Fibroblast of peridontal ligament (primary cell): ENCODE data around the gene LSS.
A peak's percentile ranks its signal among the peaks of the same experiment; 100 is the strongest.
"Not testable (repeated sequence)": the region's sequence is repeated elsewhere in the genome, so short reads cannot be mapped to it uniquely, and the experiment has no call there.

Experiments
- DNase-seq: peaks from one replicate; pipeline ENCODE4 v3.0.0-alpha.2; 2010; ENCODE audit errors: extremely low read depth

LSS gene

DNA sequence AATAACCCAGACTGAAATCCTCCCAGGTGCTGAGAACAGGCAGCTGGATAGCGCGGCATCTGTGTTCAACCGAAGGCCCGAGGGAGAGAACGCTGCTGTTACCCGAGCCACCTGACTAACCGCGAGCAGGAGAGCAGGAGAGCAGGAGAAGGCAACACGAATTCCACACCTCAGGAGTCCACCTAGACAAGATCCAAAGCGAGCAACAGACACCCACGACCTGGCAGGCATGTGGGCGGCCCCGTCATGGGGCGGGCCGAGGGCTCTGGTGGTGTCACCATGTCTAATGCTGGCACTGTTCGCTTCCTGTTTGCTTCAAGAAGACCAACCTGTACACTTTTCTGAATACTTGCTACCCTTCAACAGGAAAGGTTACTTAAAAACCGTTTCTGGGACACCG, 23.4 kb downstream of the LSS start:
- DNase-seq, result no peak

DNA sequence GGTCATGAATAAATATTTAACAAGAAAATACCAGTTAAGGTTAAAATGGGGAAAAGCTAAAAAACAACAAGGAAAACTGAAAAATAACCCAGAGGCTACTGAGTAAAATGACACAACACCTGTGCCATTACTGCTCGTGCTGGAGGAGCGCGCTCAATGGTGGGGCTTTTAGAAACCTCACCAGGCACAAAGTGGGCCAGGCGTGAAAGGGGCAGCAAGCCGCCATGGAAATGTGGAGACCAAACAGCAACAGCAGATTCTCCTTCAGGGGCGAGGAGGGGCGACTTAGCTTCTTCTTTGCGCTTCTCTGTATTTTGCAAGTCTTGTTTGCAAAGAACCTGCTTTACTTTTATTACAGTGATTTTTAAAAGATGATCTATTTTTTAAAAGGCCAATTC, 25.4 kb downstream of the LSS start:
- no peak for DNase-seq

DNA sequence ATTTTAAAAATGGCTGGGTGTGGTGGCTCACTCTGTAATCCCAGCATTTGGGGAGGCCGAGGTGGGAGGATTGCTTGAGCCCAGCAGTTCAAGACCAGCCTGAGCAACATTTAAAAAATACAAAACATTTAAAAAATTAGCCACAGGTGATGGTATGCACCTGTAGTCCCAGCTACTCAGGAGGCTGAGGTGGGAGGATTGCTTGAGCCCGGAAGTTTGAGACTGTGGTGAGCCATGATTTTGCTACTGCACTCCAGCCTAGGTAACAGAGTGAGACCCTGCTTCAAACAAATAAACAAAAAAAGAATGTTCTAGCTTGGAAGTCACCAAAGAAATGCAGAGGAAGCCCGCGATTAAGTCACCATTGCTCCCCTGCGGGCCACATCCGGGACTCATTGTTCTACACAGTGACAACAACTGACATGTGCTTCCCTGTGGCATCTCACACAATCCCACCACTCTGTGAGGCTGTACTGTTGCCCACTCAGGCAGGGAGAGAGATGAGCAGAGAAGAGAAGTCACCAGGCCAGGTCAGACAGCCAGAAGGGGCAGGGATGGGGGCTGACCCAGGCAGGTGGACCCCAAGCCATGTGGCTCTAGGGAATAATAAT, 25.9 kb downstream of the LSS start:
- no peak for DNase-seq

- not testable (repeated sequence) for DNase-seq
Measured at GRCh38 chr21:46200877-46201803, 27.4 kb downstream of the LSS start.

DNA sequence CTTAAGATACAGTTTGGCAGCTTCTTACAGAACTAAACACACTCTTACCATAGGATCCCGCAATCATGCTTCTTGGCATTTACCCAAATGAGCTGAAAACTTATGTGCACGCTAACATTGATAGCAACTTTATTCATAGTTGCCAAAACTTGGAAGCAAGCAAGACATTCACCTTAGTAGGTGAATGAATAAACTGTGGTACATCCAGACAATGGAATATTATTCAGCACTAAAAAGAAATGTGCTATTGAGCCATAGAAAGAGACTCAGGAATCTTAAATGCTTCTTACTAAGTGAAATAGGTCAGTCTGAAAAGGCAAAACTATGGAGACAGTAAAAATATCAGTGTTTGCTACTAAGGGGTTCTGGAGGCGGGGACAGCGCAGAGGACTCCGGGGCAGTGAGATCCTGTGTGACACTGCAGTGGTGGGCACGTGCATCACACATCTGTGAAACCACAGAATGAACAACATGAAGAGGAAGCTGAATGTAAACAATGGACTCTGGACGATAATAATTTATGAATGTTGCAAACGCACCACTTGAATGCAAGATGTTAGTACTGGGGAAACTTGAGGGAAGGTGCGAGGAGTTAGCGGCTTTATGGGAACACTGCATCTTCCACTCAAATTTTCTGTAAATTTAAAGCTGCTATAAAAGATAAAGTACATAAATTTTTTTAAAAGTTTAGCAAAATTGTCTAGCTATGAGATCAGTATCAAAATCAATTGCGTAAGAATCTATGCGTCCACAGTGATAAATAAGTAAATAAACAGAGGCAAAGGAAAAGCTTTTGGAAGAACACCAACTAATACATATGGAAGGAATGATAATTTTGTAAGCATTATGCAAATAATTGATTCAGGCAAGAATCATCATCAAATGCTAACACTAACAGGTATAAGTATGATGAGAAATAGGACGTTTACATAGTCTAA, 28.9 kb downstream of the LSS start:
- no peak for DNase-seq

GRCh38 chr21:46196733-46197132, 31.8 kb downstream of the LSS start:
- no peak for DNase-seq

DNA sequence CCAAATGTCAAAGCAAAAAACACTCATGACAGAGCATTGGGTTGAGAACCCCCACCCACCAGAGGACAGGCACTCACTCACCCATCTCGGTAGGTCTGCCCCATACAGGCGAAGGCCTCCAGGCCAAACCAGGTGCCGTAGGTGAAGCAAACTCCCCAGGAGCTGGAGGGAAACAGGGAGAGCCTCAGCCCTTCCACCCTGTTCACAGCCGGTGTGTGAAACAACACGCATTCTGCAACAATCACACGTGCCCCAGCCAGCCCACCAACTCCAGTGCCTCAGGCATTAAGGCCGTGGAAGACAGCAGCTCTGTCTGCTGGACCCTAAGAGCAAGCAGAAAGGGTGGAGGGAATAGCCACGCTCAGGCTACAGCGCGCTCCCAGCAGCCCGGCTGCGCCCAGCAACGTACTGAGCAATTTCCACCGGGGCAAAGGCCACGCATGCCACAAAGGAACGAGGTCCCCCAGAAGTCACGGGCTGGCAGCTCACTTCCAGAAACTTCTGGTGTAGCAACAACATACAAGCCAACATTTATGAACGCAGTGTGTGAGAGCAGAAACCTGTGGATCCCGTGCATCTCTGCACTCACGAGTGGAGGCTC, 32.9 kb downstream of the LSS start:
- DNase-seq, result no peak

DNA sequence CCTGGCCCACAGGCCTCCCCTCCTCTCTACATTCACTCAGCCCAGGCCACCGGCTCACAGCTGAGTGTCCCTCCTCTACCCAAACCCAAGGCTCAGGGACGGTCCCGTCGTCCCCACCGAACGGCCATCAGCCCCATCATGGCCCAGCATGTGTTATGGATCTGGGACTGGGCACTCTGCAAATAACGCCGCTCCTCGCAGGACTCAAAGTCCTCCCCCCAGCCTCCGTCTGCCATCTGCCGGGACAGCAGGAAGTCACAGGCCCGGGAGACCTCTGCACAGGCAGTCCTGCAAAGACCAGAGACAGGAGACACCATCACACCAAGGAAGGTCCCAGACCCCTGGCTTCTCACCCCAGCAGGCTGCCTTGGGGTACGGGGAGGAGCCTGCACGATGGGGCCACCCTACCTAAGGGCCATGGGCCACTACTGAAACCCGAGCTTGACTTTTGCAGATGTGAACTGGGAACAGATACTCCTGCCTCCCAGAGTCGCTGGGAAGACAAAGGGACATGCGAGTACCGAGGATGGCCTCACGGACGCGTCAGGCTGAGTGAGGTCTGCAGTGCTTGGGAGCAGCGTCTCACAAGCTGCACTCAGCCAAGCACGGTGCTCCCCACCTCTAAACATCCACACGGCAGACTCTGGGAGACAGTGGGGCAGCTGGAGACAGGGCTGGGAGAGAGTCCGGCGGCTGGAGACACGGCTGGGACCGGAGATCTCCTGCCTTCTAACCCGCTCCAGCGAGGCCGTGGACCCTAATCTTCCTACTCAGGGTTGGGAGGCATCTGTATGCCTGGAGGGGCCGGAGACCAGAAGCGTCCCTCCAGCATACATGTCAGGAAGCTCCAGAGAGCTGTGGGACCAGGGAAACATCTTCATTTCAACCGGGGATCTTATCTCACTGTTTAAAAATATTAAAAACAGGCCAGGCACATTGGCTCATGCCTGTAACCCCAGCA, 33.9 kb downstream of the LSS start:
- no peak for DNase-seq

DNA sequence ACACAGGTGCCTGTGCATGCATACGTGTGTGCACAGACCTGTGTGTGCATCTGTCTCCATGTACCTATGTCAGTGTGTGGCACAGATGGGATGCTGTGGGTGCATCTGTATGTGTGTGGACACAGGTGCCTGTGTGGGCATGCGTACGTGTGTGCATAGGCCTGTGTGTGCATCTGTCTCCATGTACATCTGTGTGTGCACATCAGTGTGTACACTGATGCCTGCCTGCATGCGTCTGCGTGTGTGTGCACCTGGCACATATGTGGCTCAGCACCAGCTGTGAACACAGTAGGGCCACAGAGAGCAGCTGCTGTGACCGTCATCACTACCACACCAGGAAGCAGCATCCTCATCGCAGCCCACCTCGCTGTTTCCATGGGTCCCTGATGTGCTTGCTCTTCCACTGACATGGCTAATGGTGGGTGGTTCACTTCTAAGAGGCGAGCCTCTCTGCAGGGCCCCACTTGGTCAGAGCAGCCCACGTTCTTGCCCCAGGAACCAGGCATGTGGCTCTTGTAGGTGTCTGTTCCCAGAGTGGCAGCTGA, 34.7 kb downstream of the LSS start:
- DNase-seq, result no peak

GRCh38 chr21:46191686-46192575, 36.6 kb downstream of the LSS start:
- no peak for DNase-seq

DNA sequence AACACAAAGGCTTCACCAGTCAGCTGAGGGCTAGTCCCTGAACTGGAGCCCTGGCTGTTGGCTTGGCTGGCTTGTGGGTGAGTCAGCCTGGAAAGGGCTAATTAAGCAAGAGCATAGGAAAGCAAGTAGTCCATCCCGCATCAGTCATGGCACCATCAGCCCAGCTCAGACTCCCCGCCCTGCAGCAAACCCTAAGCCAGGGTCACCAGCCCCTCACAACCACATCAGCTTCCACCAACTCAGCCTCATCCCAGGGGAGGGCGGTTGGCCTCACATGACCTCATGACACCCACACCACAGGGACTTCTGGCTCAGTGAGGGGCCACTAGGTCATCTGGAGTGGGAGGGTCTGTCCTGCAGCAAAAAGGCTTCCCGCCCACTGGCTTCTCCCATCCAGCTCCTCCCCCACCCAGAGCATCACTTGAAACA, 37.3 kb downstream of the LSS start:
- peak; percentile 84 for DNase-seq

DNA sequence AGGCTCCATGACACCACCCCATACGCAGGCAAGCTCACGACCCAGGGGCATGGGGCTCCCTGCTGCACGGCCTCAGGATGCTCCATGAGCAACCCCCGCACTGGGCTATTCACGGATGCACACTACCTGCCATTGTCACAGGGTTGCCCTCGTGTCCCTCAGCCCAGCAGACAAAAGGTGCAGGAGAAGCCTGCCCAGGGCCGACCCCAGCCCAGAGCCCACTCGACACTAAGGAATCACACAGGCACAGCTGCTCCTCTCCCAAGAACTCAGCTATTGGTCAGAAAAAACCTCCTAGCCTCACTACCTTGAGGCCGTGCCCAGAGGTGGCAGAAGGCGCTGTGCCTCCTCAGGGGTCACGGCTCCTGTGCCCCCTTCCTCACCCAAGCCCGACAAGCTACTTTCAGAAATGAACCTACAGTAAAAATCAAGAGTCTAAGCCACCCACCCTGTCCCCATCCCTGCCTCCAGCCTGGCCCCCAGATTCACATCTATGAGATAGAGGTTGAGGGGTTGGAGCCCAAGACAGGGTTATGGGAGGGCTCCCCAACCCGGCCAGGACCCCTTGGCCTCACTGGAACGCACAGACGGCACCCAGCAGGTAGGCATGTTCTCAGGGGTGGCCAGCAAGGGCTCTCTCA, 38.0 kb downstream of the LSS start:
- no peak for DNase-seq

DNA sequence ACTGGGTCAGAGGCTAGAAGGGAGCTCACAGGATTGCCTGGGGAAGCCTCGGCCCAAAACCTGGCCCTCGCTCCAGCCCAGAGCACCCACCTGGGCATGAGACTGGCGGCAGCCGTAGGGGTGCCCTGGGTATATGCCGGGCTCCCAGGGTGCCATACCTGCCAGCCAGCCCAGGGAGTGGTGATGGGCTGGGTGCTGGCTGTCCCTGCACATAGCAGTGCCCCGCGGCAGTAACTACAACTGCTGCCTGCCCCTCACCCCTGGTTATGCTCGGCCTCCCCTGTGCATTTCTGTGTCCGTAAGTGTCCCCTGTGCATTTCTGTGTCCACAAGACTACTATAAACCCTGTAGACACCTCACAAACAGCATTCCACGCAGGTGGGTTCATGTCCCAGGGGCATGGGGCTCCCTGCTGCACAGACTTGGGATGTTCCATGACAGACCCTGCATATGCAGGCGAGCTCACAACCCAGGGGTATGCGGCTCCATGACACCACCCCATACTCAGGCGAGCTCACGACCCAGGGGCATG, 38.5 kb downstream of the LSS start:
- no peak for DNase-seq

DNA sequence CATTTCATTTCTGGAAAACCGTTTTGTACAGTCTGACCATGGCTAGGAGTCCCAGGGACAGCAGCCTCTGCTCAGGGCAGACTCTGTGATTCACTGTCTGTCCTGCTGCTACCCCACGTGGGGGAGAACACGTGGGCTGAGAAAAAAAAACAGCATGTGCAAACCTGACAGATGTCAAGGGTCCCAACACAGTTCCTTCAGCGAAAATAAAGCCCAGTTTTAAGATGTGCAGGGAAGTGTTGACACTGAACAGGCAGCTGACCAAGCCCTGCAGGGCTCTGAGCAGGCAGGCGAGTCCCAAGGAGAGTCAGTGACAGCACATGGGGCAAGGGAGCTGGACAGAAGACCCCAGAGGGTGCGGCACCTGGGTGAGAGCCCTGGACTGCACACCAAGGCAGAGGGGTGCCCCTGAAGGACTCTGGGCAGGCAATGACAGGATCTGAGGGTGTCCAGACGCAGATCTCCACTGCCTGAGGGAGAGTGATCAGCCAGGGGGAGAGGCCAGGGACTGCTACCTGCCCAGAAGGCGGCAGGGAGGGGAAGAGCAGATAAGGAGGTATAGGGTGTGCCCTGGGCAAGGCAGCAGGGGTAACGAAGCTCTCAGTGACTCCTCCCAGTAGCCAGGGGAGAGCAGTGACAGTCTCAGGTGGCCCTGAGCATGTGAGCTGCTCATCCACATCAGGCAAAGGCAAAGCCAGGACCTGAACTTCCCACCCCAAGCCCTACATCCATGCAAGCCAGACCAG, 39.2 kb downstream of the LSS start:
- DNase-seq, result no peak

GRCh38 chr21:46188226-46189212, 40.1 kb downstream of the LSS start:
- DNase-seq, result peak; percentile 25

GRCh38 chr21:46187814-46188213, 40.8 kb downstream of the LSS start:
- no peak for DNase-seq

- no peak for DNase-seq
Measured at GRCh38 chr21:46187261-46187660, 41.3 kb downstream of the LSS start.
